HAP-1 (cell line): ENCODE data around the gene TIMP1.

Experiments
- DNase-seq, 2 experiments: peaks; one replicate each; pipeline ENCODE4 v3.0.0-alpha.2; 2016 to 2020; ENCODE audit warnings: low spot score in 2 of 2
- H3K27me3 ChIP-seq: fragments of 250-450 bp; sonication (Bioruptor Pico); 2 replicates; pipeline ENCODE4 v1.5.1; 2020; ENCODE audit warnings: low read depth, mild to moderate bottlenecking, moderate library complexity
- H3K36me3 ChIP-seq: fragments of 250-450 bp; sonication (Bioruptor Pico); replicated peaks from 2 replicates; pipeline ENCODE4 v1.5.1; 2020; ENCODE audit warnings: mild to moderate bottlenecking
- H3K4me1 ChIP-seq: fragments of 250-450 bp; sonication (Bioruptor Pico); 2 replicates; pipeline ENCODE4 v1.5.1; 2020; ENCODE audit warnings: mild to moderate bottlenecking
- H3K4me3 ChIP-seq: fragments of 250-450 bp; sonication (Bioruptor Pico); 2 replicates; pipeline ENCODE4 v1.5.1; 2020; ENCODE audit warnings: mild to moderate bottlenecking, moderate library complexity
- H3K9me3 ChIP-seq: fragments of 250-450 bp; sonication (Bioruptor Pico); 2 replicates; pipeline ENCODE4 v1.5.1; 2020; ENCODE audit warnings: mild to moderate bottlenecking, moderate library complexity
- in situ Hi-C: fragments of 300-500 bp; cut with MboI; formaldehyde crosslinking; loops from 3 replicates; pipeline ENCODE4 v1.14.3; 2020; ENCODE audit warnings: low sequenced_read_pairs, inconsistent platforms, mixed read lengths

The TIMP1 gene

DNA sequence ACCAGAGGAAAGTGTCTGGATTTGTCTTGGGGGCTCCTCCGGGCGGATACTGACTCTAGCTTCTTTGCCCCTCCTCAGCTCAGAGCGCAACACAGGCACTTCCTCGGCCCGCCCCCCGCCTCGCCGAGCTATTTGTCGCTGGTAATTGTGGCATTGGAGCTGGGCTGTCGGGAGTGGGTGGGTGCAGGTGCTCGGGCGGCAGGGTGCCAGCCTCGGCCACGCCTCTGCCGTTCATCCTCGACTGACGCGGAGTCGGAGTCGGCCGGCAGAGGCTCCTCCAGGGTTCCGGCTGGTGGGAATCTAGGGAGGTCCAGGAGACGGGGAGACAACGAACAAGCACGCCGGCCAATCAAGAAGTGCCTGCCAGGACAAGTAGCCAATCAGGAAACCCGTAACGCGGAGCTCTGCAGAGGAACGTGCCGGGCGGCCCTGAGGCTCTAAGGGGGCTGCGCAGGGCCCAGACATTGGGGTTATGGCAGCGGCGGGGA is 41.3 kb downstream of the TIMP1 start:
- DNase-seq = no peak
- no peaks in the 10 kb centered on the region for H3K27me3 ChIP-seq
- no peaks in the 10 kb centered on the region for H3K9me3 ChIP-seq
- in situ Hi-C loops = no loop called here
- H3K4me1 ChIP-seq = no peaks in the 10 kb centered on the region
- no peak overlapping the region for H3K4me3 ChIP-seq
- no peaks in the 10 kb centered on the region for H3K36me3 ChIP-seq

GRCh38 chrX:47625365-47625764 is 43.1 kb downstream of the TIMP1 start:
- H3K4me3 ChIP-seq = no peak overlapping the region
- no peaks in the 10 kb centered on the region for H3K4me1 ChIP-seq
- H3K27me3 ChIP-seq = no peaks in the 10 kb centered on the region
- H3K36me3 ChIP-seq = no peaks in the 10 kb centered on the region
- no peak for DNase-seq
- no peaks in the 10 kb centered on the region for H3K9me3 ChIP-seq
- in situ Hi-C loops = no loop called here

GRCh38 chrX:47628982-47629381 is 46.7 kb downstream of the TIMP1 start:
- in situ Hi-C loops = no loop called here
- no peak for DNase-seq
- H3K9me3 ChIP-seq = no peaks in the 10 kb centered on the region
- H3K4me3 ChIP-seq = no peak overlapping the region
- no peaks in the 10 kb centered on the region for H3K27me3 ChIP-seq
- H3K4me1 ChIP-seq = no peaks in the 10 kb centered on the region
- peaks cover under 1% of the 10 kb centered on the region for H3K36me3 ChIP-seq

- Histone ChIP-seq H3K9me3 (no peaks in the 10 kb centered on the region), H3K36me3 (peaks cover 6% of the 10 kb centered on the region), H3K4me3 (no peak within 1 kb of the TSS), H3K4me1 (no peaks in the 10 kb centered on the region), H3K27me3 (no peaks in the 10 kb centered on the region)
- in situ Hi-C loops = no loop called here
- DNase-seq = no peak
These were observed 47.4 kb downstream of the TIMP1 start, which contains the start of gene CFP for GRCh38 chrX:47629419-47630200. CFP (minus strand) TSS chrX:47629930; CDS start chrX:47629844, 86 bp downstream.

DNA sequence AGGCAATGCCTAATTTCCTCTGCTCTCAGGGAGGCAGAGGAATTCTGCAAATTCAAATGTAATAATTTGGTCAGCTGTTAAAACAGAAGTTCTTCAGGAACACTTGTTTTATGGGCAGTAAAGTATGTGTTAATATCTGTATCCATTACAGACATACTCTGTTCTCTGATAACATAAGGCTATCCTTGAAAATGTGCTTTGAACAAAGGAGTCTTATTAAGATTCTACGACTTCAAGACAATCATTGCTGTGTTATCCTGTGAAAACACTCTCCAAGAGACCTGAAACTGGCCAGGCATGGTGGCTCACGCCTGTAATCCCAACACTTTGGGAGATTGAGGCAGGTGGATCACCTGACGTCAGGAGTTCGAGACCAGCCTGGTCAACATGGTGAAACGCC is 49.4 kb downstream of the TIMP1 start:
- H3K4me3 ChIP-seq = no peak overlapping the region
- in situ Hi-C loops = no loop called here
- H3K4me1 ChIP-seq = no peaks in the 10 kb centered on the region
- no peak for DNase-seq
- no peaks in the 10 kb centered on the region for H3K9me3 ChIP-seq
- H3K36me3 ChIP-seq = peaks cover 20% of the 10 kb centered on the region
- no peaks in the 10 kb centered on the region for H3K27me3 ChIP-seq

DNA sequence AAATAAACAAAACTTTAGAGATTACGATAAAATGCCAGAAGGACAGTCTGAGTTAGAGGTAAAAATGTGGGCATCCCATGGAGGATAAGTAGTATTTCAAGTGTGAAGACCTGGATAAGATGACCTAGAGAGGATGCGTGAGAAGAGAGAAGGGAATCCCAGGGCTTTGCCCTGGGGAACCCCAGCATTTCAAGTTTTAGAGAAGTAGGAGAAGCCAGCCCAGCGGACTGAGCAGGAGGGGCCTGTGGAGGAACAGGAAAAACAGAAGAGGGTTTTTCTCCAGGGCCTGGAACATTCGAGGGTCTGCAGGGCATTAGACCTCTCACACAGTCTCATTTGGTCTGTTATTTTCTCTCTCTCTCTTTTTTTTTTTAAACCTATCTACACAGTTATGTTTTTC is 50.4 kb downstream of the TIMP1 start:
- Histone ChIP-seq H3K4me3 (no peak overlapping the region), H3K9me3 (no peaks in the 10 kb centered on the region), H3K36me3 (peaks cover 26% of the 10 kb centered on the region), H3K4me1 (no peaks in the 10 kb centered on the region), H3K27me3 (no peaks in the 10 kb centered on the region)
- DNase-seq = no peak
- in situ Hi-C loops = no loop called here

DNA sequence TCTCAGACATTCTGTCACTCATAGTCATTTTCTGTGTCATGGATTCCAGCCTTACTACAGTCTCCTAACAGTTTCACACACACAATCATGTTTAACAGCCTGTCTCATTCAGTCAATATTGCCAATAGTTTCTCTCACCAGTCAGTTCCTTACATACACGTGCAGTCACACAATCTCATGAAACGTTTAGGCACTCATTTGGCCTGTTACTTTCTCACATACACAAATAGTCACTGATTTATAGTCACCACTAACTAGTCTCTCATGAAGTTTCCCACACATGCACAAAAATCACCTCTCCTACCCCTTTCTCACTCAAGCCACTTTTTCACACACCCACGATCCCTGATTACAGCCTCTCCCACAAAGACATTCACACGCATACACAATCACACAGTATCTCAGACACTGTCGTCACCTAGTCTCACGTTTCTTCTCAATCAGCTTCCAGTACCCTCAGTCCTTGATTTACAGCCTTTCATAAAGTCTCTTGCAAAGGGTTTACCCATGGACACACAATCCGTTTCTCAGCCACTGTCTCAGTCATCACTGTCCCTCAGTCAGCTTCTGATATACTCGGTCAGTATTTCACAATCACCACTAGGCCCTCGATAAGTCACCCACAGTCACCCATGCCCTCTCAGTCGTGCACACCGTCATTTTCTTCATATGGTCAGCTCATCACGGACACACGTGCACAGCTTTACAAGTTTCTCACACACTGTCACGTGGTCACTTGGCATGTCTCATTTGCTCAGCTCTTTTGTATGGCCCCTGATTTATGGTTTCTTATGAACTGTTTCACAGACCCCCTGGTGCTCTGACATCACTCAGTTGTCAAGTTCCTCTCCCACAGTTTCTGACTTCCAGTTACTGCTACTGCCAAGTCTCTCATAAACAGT is 51.7 kb downstream of the TIMP1 start:
- Histone ChIP-seq H3K9me3 (no peaks in the 10 kb centered on the region), H3K4me3 (no peak overlapping the region), H3K4me1 (no peaks in the 10 kb centered on the region), H3K27me3 (no peaks in the 10 kb centered on the region), H3K36me3 (peaks cover 38% of the 10 kb centered on the region)
- in situ Hi-C loops = no loop called here
- DNase-seq = no peak

- no peak overlapping the region for H3K4me3 ChIP-seq
- H3K9me3 ChIP-seq = no peaks in the 10 kb centered on the region
- in situ Hi-C loops = no loop called here
- H3K36me3 ChIP-seq = peaks cover 48% of the 10 kb centered on the region
- no peaks in the 10 kb centered on the region for H3K27me3 ChIP-seq
- H3K4me1 ChIP-seq = no peaks in the 10 kb centered on the region
- DNase-seq = no peak
These were observed 52.8 kb downstream of the TIMP1 start for GRCh38 chrX:47634871-47635575.
